Liver (tissue), 9 donors: Measurements from ENCODE around the gene SANBR. TPM values are rescaled to one million over a fixed set of nuclear protein-coding genes. Genes with fewer than 3 reads are reported as not detected.
"Not testable (repeated sequence)": the region's sequence is repeated elsewhere in the genome, so short reads cannot be mapped to it uniquely, and the experiment has no call there.

Source experiments
- DNase-seq: peaks from one replicate; pipeline ENCODE4 v3.0.0-alpha.2; 2017; ENCODE audit warnings: low spot score
- H3K27ac ChIP-seq, 2 donors: one replicate each; pipeline ENCODE4 v1.7.0; 2013; ENCODE audit warnings: inconsistent platforms in 2 of 2, low read length in 2 of 2, control low read depth in 1 of 2, low read depth in 1 of 2, mild to moderate bottlenecking in 1 of 2
- H3K27me3 ChIP-seq, 4 donors: one replicate each; pipeline versions ENCODE4 v1.6.1 to v1.7.0; 2013; ENCODE audit warnings: low read length in 3 of 4, inconsistent platforms in 1 of 4, mild to moderate bottlenecking in 1 of 4, moderate library complexity in 1 of 4; ENCODE audit not compliant: control insufficient read depth in 4 of 4, insufficient read depth in 4 of 4
- H3K36me3 ChIP-seq, 4 donors: one replicate each; pipeline versions ENCODE4 v1.6.1 to v1.7.0; 2013; ENCODE audit warnings: low read length in 3 of 4, mild to moderate bottlenecking in 3 of 4, low read depth in 1 of 4, moderate library complexity in 1 of 4; ENCODE audit not compliant: control insufficient read depth in 4 of 4, insufficient read depth in 3 of 4
- H3K4me1 ChIP-seq, 4 donors: one replicate each; pipeline versions ENCODE4 v1.6.1 to v1.7.0; 2013; ENCODE audit warnings: low read length in 3 of 4, mild to moderate bottlenecking in 3 of 4, moderate library complexity in 1 of 4; ENCODE audit not compliant: control insufficient read depth in 4 of 4, insufficient read depth in 4 of 4
- H3K4me3 ChIP-seq, 3 donors: one replicate each; pipeline versions ENCODE4 v1.6.1 to v1.7.0; 2013; ENCODE audit warnings: low read length in 3 of 3, control low read depth in 1 of 3, low read depth in 1 of 3, mild to moderate bottlenecking in 1 of 3
- H3K9ac ChIP-seq, 2 donors: one replicate each; pipeline ENCODE4 v1.7.0; 2013; ENCODE audit warnings: low read length in 2 of 2, mild to moderate bottlenecking in 2 of 2, moderate library complexity in 2 of 2, control low read depth in 1 of 2, low read depth in 1 of 2
- H3K9me3 ChIP-seq, 4 donors: one replicate each; pipeline versions ENCODE4 v1.6.1 to v1.7.0; 2013; ENCODE audit warnings: low read length in 3 of 4; ENCODE audit not compliant: control insufficient read depth in 4 of 4
- EGR1 ChIP-seq, 2 donors: IDR thresholded peaks; 2 replicates each; pipeline ENCODE4 v1.6.1; 2016 to 2018; ENCODE audit warnings: antibody characterized with exemption in 2 of 2, low read depth in 2 of 2
- FOXA1 ChIP-seq: IDR thresholded peaks from 2 replicates; pipeline ENCODE4 v1.6.1; 2016; ENCODE audit warnings: antibody characterized with exemption
- GABPA ChIP-seq, 2 donors: IDR thresholded peaks in 1 of 2; conservative IDR thresholded peaks in 1 of 2; 2 replicates each; pipeline ENCODE4 v1.6.1; 2016; ENCODE audit warnings: antibody characterized with exemption in 2 of 2, mild to moderate bottlenecking in 1 of 2, moderate library complexity in 1 of 2
- HNF4A ChIP-seq, 2 donors: conservative IDR thresholded peaks; 2 replicates each; pipeline ENCODE4 v1.6.1; 2016; ENCODE audit warnings: antibody characterized with exemption in 2 of 2, mild to moderate bottlenecking in 2 of 2
- HNF4G ChIP-seq: IDR thresholded peaks from 2 replicates; pipeline ENCODE4 v1.6.1; 2016; ENCODE audit warnings: antibody characterized with exemption
- NR2F2 ChIP-seq: IDR thresholded peaks from 2 replicates; pipeline ENCODE4 v1.6.1; 2016; ENCODE audit warnings: antibody characterized with exemption
- RAD21 ChIP-seq, 2 donors: IDR thresholded peaks; 2 replicates each; pipeline ENCODE4 v1.6.1; 2016; ENCODE audit warnings: antibody characterized with exemption in 2 of 2, mild to moderate bottlenecking in 2 of 2
- RXRA ChIP-seq, 2 donors: IDR thresholded peaks; 2 replicates each; pipeline ENCODE4 v1.6.1; 2017 to 2018; ENCODE audit warnings: antibody characterized with exemption in 2 of 2, mild to moderate bottlenecking in 1 of 2
- SP1 ChIP-seq: IDR thresholded peaks from 2 replicates; pipeline ENCODE4 v1.6.1; 2018; ENCODE audit warnings: antibody characterized with exemption, mild to moderate bottlenecking
- TAF1 ChIP-seq: conservative IDR thresholded peaks from 2 replicates; pipeline ENCODE4 v1.6.1; 2016; ENCODE audit warnings: antibody characterized with exemption, mild to moderate bottlenecking
- WGBS: extraction: QIAGEN DNeasy Blood & Tissue Kit; methylation state at CpG from one replicate; pipeline ENCODE4 v1.1.7; 2013; 5-methylcytosine and 5-hydroxymethylcytosine counted together
- polyA plus RNA-seq, 2 donors: library from polyadenylated mRNA; stranded (reverse) in 1 of 2; unstranded in 1 of 2; fragments of 200-250 nt in 1 of 2; fragments of >200 nt in 1 of 2; fragmentation: Nextera tagmentation in 1 of 2; extraction: Ambion mirVana in 1 of 2; gene quantifications; one replicate each; pipeline versions ENCODE4 v1.2.1 to v1.2.3, GENCODE V29; 2013 to 2015
- total RNA-seq, 2 donors: library from RNA; depleted of rRNA; stranded (reverse); fragments of >200 nt; gene quantifications; one replicate each; pipeline ENCODE4 v1.2.3, GENCODE V29; 2014
- TF ChIP-seq, protein P1 (sequence below): fragments of 150-350 bp; IDR thresholded peaks from 2 replicates; pipeline ENCODE4 v1.5.1; 2017; ENCODE audit warnings: improper control_type of control experiment, low read depth, low read length; ENCODE audit not compliant: missing input control
- TF ChIP-seq, protein P2 (sequence below): IDR thresholded peaks from 2 replicates; pipeline ENCODE4 v1.6.1; 2016; ENCODE audit warnings: antibody characterized with exemption
- TF ChIP-seq, protein P3 (sequence below): IDR thresholded peaks from 2 replicates; pipeline ENCODE4 v1.6.1; 2016; ENCODE audit warnings: antibody characterized with exemption
- donor health status: healthy.
- donor health status: healthy.
- donor health status: healthy.
- donor health status: healthy.
- donor health status: healthy.

The SANBR gene
- total and polyA plus RNA-seq, 4 donors = 0.59 to 6.2 (median 2.1) TPM

DNA sequence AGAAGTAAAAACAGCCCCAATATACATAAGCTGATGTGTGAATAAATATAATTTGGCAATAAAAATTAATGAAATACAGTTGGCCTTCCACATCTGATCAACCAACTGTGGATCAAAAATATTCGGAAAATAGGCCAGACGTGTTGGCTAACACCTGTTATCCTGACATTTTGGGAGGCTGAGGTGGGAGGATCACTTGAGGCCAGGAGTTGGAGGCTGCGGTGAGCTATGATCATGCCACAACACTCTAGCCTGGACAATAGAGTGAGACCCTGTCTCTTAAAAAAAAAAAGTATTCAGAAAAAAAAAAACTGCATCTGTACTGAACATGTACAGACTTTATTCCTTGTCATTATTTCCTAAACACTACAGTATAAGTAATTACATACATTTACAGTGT, 36.1 kb upstream of the SANBR start:
- Histone ChIP-seq H3K4me3 (no peak overlapping the region), H3K27ac (no peak overlapping the region), H3K4me1 (peaks cover 0 to 3% (median 0%) of the 10 kb centered on the region in 4 donors), H3K9ac (no peak overlapping the region), H3K9me3 (no peaks in the 10 kb centered on the region), H3K36me3 (peaks cover 6 to 33% (median 28%) of the 10 kb centered on the region in 4 donors), H3K27me3 (no peaks in the 10 kb centered on the region)
- no peak for DNase-seq
- 97% methylated on average over 3 of the region's 3 CpGs for WGBS
- TF ChIP-seq FOXA1 (no peak), HNF4G (no peak), SP1 (no peak), RAD21 (IDR thresholded peaks at IDR 0.05) (no peak), NR2F2 (no peak), RXRA (IDR thresholded peaks at IDR 0.05) (no peak), GABPA (IDR thresholded peaks at IDR 0.05 in 1 of 2, conservative IDR thresholded peaks at IDR 0.05 in 1 of 2) (no peak), HNF4A (conservative IDR thresholded peaks at IDR 0.05) (no peak), TAF1 (no peak), EGR1 (IDR thresholded peaks at IDR 0.05; ENCODE audit: low read depth in 2 of 2) (no peak)
- TF ChIP-seq, protein P1, sequence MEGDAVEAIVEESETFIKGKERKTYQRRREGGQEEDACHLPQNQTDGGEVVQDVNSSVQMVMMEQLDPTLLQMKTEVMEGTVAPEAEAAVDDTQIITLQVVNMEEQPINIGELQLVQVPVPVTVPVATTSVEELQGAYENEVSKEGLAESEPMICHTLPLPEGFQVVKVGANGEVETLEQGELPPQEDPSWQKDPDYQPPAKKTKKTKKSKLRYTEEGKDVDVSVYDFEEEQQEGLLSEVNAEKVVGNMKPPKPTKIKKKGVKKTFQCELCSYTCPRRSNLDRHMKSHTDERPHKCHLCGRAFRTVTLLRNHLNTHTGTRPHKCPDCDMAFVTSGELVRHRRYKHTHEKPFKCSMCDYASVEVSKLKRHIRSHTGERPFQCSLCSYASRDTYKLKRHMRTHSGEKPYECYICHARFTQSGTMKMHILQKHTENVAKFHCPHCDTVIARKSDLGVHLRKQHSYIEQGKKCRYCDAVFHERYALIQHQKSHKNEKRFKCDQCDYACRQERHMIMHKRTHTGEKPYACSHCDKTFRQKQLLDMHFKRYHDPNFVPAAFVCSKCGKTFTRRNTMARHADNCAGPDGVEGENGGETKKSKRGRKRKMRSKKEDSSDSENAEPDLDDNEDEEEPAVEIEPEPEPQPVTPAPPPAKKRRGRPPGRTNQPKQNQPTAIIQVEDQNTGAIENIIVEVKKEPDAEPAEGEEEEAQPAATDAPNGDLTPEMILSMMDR = no peak
- TF ChIP-seq, protein P2, sequence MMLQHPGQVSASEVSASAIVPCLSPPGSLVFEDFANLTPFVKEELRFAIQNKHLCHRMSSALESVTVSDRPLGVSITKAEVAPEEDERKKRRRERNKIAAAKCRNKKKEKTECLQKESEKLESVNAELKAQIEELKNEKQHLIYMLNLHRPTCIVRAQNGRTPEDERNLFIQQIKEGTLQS = no peak
- TF ChIP-seq, protein P3, sequence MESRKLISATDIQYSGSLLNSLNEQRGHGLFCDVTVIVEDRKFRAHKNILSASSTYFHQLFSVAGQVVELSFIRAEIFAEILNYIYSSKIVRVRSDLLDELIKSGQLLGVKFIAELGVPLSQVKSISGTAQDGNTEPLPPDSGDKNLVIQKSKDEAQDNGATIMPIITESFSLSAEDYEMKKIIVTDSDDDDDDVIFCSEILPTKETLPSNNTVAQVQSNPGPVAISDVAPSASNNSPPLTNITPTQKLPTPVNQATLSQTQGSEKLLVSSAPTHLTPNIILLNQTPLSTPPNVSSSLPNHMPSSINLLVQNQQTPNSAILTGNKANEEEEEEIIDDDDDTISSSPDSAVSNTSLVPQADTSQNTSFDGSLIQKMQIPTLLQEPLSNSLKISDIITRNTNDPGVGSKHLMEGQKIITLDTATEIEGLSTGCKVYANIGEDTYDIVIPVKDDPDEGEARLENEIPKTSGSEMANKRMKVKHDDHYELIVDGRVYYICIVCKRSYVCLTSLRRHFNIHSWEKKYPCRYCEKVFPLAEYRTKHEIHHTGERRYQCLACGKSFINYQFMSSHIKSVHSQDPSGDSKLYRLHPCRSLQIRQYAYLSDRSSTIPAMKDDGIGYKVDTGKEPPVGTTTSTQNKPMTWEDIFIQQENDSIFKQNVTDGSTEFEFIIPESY = no peak

DNA sequence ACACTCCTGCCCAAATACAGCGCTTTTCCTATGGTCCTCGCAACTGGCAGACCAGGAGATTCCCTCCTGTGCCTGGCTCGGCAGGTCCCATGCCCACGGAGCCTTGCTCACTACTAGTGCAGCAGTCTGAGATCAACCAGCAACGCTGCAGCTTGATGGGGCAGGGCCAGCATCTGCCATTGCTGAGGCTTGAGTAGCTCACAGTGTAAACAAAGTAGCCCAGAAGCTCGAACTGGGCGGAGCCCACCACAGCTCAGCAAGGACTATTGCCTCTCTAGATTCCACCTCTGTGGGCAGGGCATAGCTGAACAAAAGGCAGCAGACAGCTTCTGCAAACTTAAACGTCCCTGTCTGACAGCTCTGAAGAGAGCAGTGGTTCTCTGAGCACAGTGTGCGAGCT, 31.1 kb upstream of the SANBR start:
- not testable (repeated sequence) for H3K4me3 ChIP-seq, H3K9me3 ChIP-seq, H3K4me1 ChIP-seq, H3K27me3 ChIP-seq, DNase-seq, H3K9ac ChIP-seq, H3K27ac ChIP-seq
- H3K36me3 ChIP-seq = peaks cover 6 to 36% (median 30%) of the 10 kb centered on the region in 4 donors
- WGBS = 96% methylated on average over 9 of the region's 9 CpGs

DNA sequence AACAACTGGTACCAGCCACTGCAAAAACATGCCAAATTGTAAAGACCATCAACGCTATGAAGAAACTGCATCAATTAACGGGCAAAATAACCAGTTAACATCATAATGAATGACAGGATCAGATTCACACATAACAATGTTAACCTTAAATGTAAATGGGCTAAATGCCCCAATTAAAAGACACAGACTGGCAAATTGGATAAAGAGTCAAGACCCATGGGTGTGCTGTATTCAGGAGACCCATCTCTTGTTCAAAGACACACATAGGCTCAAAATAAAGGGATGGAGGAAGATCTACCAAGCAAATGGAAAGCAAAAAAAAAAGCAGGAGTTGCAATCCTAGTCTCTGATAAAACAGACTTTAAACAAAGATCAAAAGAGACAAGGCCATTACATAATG, 29.0 kb upstream of the SANBR start:
- H3K27ac ChIP-seq, H3K27me3 ChIP-seq, H3K4me1 ChIP-seq, DNase-seq, H3K9ac ChIP-seq, H3K9me3 ChIP-seq, H3K4me3 ChIP-seq: not testable (repeated sequence)
- WGBS = 95% methylated on average over 2 of the region's 2 CpGs
- peaks cover 6 to 32% (median 25%) of the 10 kb centered on the region in 4 donors for H3K36me3 ChIP-seq
